Hair follicle dermal papilla cell (primary cell): ENCODE measurements around the gene OR13C4. TPM values are rescaled to one million over a fixed set of nuclear protein-coding genes. Genes with fewer than 3 reads are reported as not detected.

Experiments
- total RNA-seq: library from RNA; depleted of rRNA; stranded (reverse); fragments of >200 nt; gene quantifications from 2 replicates; pipeline ENCODE4 v1.2.3, GENCODE V29; 2012

Gene OR13C4
- not detected in 2 replicates for total RNA-seq

GRCh38 chr9:104527109-104527508, at the start of gene OR13C4:
TSS of gene OR13C4 (minus strand) at chr9:104527209. CDS start at chr9:104527209, 0 bp downstream.

GRCh38 chr9:104568868-104569267, 41.9 kb upstream of the OR13C4 start, which contains the start of gene OR13C8:
TSS of gene OR13C8 (plus strand) at chr9:104569168. CDS start at chr9:104569168, 0 bp downstream.

GRCh38 chr9:104536756-104537155, 9.7 kb upstream of the OR13C4 start, which contains the start of gene OR13C3:
TSS of gene OR13C3 (minus strand) at chr9:104536856. CDS start at chr9:104536723, 133 bp downstream.

GRCh38 chr9:104503963-104504362, 23.0 kb downstream of the OR13C4 start, which contains the start of gene OR13F1:
TSS of gene OR13F1 (plus strand) at chr9:104504263. CDS start at chr9:104504263, 0 bp downstream.

Other genes starting within 250 kb of the OR13C4 start
- not detected in 2 replicates for gene OR13F1, start 22.9 kb downstream of the OR13C4 start, total RNA-seq
- gene OR13C3, start 9.6 kb upstream of the OR13C4 start, total RNA-seq = not detected in 2 replicates
- not detected in 2 replicates for gene OR13C8, start 42.0 kb upstream of the OR13C4 start, total RNA-seq
- not detected in 2 replicates for gene OR13C5, start 72.2 kb upstream of the OR13C4 start, total RNA-seq
- gene OR13C2, start 78.4 kb upstream of the OR13C4 start, total RNA-seq = not detected in 2 replicates
- not detected in 2 replicates for gene OR13C9, start 91.0 kb upstream of the OR13C4 start, total RNA-seq
- gene OR13D1, start 167.3 kb upstream of the OR13C4 start, total RNA-seq = not detected in 2 replicates
- gene NIPSNAP3A, start 220.5 kb upstream of the OR13C4 start, total RNA-seq = 54.4 and 55.7 TPM in 2 replicates
- gene NIPSNAP3B, start 236.9 kb upstream of the OR13C4 start, total RNA-seq = 2.8 and 4.6 TPM in 2 replicates